T-helper 9 cell (primary cell): ENCODE data around the gene SCFD1.

Source experiments
- DNase-seq: peaks from one replicate; pipeline ENCODE4 v3.0.0-alpha.2; 2020

SCFD1 gene

DNA sequence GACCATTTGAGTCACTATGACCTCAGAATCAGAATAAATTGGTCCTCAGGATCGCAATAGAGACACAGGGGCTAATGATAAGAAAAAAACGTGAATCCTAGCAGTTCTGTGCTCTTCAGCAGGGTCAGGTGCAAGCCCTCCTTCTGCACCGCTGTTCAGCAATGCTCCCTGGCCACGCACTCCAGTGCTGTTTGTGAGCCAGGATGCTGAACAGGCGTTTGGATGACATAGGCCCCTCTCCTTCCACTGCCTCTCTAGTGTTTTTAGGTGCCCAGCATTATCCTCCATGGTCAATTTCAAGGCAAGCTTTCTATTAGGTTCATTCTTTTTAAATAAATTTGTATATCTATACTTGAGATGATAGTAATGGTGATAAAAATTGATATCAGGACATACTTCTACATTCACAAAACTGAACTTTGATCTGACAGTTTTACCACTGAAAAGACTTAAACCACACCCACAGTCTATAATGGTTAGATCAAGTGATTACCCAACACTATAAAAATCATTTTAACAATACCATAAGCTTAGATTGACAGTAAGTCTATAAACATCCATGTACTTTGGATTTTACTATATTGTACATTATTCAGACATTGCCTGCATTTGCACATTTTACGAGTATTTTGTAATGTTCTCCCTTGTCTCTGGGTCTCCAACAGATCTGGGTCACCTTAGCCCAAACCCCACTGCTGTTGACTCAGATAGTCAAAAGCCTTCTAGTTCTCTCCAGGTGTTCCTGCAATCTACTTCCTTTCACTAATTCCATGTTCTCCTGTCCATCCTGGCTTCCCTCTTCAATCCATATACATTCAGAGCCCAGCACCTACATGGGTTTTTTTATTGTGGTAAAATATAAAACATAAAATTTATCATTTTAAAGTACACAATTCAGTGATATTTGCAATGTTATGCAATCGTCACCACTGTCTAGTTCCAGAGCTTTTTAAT, 137.3 kb downstream of the SCFD1 start:
- no peak for DNase-seq

- DNase-seq = no peak
Observed at GRCh38 chr14:30763891-30764290, 141.8 kb downstream of the SCFD1 start.

DNA sequence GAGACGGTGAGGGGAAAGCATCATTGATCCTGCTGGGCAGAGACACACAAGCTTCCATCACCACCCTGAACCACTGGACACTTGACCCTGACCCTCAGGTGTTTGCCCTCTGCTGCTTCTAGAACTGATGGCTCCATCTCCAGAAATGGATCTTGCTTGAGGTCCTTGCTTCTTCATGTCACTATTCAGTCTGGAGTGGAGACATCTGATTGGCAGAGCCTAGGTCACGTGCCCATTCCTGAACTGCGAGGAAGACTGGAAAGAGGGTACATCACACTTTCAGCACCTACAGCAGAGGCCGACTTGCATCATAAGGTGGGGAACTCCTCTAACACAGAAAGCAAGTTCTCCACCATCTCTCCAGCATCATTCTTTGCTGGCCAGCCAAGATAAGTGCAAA, 145.5 kb downstream of the SCFD1 start:
- DNase-seq = no peak

DNA sequence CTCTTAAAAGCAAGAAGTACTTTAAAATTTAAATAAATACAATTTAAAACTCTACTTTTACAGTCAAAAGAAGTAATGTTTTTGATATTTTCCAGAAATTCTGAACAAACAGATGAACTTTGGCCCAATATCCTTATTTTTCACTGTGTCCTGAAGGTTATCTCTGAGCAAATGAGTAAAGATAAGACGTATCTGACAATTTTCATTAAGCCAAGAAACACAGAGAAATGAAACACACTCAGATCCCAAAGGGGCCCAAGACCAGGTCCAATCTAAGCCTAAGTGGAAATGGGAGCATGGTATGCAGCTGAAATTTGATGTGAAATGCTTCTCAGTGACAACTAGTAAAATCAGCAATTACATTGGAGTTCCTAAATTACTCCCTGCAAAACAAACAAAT, 146.7 kb downstream of the SCFD1 start:
- DNase-seq = no peak

- DNase-seq = no peak
Observed at GRCh38 chr14:30770376-30770775, 148.3 kb downstream of the SCFD1 start.

- no peak for DNase-seq
Observed at GRCh38 chr14:30771595-30771994, 149.5 kb downstream of the SCFD1 start.

GRCh38 chr14:30779210-30779609, 157.1 kb downstream of the SCFD1 start:
- DNase-seq = no peak
